Astrocyte (in vitro differentiated cells and primary cell): ENCODE data around the gene CTNND2.

Experiments used
- CTCF ChIP-seq: IDR thresholded peaks from 2 replicates; pipeline ENCODE4 v1.5.1; 2011; ENCODE audit warnings: low read depth, mild to moderate bottlenecking, inconsistent platforms, low read length, moderate library complexity; ENCODE audit not compliant: insufficient read depth
- EZH2 ChIP-seq: IDR thresholded peaks from 2 replicates; pipeline ENCODE4 v1.6.1; 2012; ENCODE audit warnings: mild to moderate bottlenecking, low read length, inconsistent platforms; ENCODE audit not compliant: insufficient read depth

GRCh38 chr5:11700391-11700790 is 203.9 kb downstream of the CTNND2 start:
- TF ChIP-seq CTCF = no peak
- TF ChIP-seq EZH2 = no peak
